Ishikawa (cell line): ENCODE results near the gene TRRAP.

Source experiments
- CEBPB ChIP-seq: IDR thresholded peaks from 2 replicates; pipeline ENCODE4 v1.6.1; 2012
- CREB1 ChIP-seq: IDR thresholded peaks from 2 replicates; pipeline ENCODE4 v1.6.1; 2012; ENCODE audit warnings: low read depth
- EGR1 ChIP-seq: IDR thresholded peaks from 2 replicates; pipeline ENCODE4 v1.6.1; 2012
- EP300 ChIP-seq: IDR thresholded peaks from 2 replicates; pipeline ENCODE4 v1.6.1; 2012; ENCODE audit warnings: borderline replicate concordance
- FOXM1 ChIP-seq: IDR thresholded peaks from 2 replicates; pipeline ENCODE4 v1.6.1; 2012; ENCODE audit warnings: low read depth, borderline replicate concordance
- NFIC ChIP-seq: IDR thresholded peaks from 2 replicates; pipeline ENCODE4 v1.6.1; 2012
- RAD21 ChIP-seq: IDR thresholded peaks from 2 replicates; pipeline ENCODE4 v1.6.1; 2012; ENCODE audit warnings: low read depth
- TAF1 ChIP-seq: IDR thresholded peaks from 2 replicates; pipeline ENCODE4 v1.6.1; 2012; ENCODE audit warnings: low read depth, mild to moderate bottlenecking
- TCF12 ChIP-seq: IDR thresholded peaks from 2 replicates; pipeline ENCODE4 v1.6.1; 2012; ENCODE audit warnings: low read depth
- TEAD4 ChIP-seq: IDR thresholded peaks from 2 replicates; pipeline ENCODE4 v1.6.1; 2012
- USF1 ChIP-seq: IDR thresholded peaks from 2 replicates; pipeline ENCODE4 v1.6.1; 2012
- YY1 ChIP-seq: IDR thresholded peaks from 2 replicates; pipeline ENCODE4 v1.6.1; 2012; ENCODE audit warnings: low read depth
- ZBTB7A ChIP-seq: IDR thresholded peaks from 2 replicates; pipeline ENCODE4 v1.6.1; 2012; ENCODE audit warnings: low read depth
- TF ChIP-seq, protein P1 (sequence below): IDR thresholded peaks from 2 replicates; pipeline ENCODE4 v1.6.1; 2012
- TF ChIP-seq, protein P2 (sequence below): IDR thresholded peaks from 2 replicates; pipeline ENCODE4 v1.6.1; 2012; ENCODE audit warnings: low read depth, mild to moderate bottlenecking

The TRRAP gene

GRCh38 chr7:98933321-98933720 is 55.0 kb downstream of the TRRAP start:
- TF ChIP-seq NFIC (no peak), EGR1 (no peak), CEBPB (no peak), YY1 (no peak), USF1 (no peak), ZBTB7A (no peak), TEAD4 (no peak), FOXM1 (no peak), EP300 (no peak), RAD21 (no peak), TCF12 (no peak), CREB1 (no peak), TAF1 (no peak)
- TF ChIP-seq, protein P1, sequence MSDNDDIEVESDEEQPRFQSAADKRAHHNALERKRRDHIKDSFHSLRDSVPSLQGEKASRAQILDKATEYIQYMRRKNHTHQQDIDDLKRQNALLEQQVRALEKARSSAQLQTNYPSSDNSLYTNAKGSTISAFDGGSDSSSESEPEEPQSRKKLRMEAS = no peak
- TF ChIP-seq, protein P2, sequence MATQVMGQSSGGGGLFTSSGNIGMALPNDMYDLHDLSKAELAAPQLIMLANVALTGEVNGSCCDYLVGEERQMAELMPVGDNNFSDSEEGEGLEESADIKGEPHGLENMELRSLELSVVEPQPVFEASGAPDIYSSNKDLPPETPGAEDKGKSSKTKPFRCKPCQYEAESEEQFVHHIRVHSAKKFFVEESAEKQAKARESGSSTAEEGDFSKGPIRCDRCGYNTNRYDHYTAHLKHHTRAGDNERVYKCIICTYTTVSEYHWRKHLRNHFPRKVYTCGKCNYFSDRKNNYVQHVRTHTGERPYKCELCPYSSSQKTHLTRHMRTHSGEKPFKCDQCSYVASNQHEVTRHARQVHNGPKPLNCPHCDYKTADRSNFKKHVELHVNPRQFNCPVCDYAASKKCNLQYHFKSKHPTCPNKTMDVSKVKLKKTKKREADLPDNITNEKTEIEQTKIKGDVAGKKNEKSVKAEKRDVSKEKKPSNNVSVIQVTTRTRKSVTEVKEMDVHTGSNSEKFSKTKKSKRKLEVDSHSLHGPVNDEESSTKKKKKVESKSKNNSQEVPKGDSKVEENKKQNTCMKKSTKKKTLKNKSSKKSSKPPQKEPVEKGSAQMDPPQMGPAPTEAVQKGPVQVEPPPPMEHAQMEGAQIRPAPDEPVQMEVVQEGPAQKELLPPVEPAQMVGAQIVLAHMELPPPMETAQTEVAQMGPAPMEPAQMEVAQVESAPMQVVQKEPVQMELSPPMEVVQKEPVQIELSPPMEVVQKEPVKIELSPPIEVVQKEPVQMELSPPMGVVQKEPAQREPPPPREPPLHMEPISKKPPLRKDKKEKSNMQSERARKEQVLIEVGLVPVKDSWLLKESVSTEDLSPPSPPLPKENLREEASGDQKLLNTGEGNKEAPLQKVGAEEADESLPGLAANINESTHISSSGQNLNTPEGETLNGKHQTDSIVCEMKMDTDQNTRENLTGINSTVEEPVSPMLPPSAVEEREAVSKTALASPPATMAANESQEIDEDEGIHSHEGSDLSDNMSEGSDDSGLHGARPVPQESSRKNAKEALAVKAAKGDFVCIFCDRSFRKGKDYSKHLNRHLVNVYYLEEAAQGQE = no peak

DNA sequence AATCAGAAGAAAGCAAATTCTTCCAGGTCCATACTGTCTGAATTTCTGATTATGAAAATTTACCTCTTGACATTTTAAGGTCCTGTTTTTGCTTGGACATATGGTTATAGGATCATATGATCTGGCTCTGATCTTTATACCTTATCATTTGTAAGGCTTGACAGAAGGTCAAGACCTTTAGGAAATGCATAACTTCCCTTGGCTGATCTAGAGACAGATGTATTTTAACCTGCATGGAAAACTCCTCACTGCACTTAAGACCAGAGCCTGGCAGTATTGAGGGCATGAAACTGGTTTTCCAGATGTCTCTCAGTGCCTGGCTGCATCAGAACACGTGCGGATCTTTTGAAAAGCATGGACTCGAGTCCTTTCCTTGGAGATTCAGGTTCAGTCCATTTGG is 55.9 kb downstream of the TRRAP start:
- TF ChIP-seq CEBPB = no peak

- no peak for TF ChIP-seq ZBTB7A
- no peak for TF ChIP-seq TCF12
- TF ChIP-seq EGR1 = no peak
- TF ChIP-seq RAD21 = no peak
- no peak for TF ChIP-seq CREB1
- TF ChIP-seq, protein P1 = no peak
- no peak for TF ChIP-seq YY1
- TF ChIP-seq CEBPB = no peak
- no peak for TF ChIP-seq FOXM1
- no peak for TF ChIP-seq EP300
- TF ChIP-seq TEAD4 = no peak
Measured at GRCh38 chr7:98935811-98936210, 57.5 kb downstream of the TRRAP start.

DNA sequence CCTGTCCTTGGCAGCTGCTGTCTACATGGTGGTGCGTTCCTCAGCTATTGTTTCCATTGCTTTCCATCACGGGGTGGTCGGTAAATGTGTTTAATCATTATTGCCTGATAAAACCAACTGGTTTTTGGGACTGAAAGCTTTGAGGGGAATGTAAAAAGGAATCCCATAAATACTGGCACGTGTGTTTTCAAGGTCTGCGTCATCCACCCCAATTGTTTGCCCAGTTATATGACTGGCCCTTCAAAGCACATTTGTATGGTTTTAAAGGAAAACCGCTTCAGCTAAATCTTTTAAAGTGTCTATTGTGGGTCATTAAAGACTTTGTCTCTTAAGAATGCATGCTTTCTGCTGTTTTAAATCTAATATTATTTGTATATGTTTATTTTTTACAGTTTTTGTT is 65.0 kb downstream of the TRRAP start:
- TF ChIP-seq NFIC = no peak
- no peak for TF ChIP-seq TAF1
- no peak for TF ChIP-seq EP300
- TF ChIP-seq CEBPB = no peak
- TF ChIP-seq FOXM1 = no peak
- no peak for TF ChIP-seq USF1
- no peak for TF ChIP-seq CREB1
- TF ChIP-seq ZBTB7A = no peak
- TF ChIP-seq TCF12 = no peak
- no peak for TF ChIP-seq TEAD4
- TF ChIP-seq RAD21 = no peak
- TF ChIP-seq, protein P2 = no peak
- TF ChIP-seq EGR1 = no peak
- TF ChIP-seq YY1 = no peak
- TF ChIP-seq, protein P1 = no peak

- no peak for TF ChIP-seq TCF12
- TF ChIP-seq EP300 = no peak
- no peak for TF ChIP-seq YY1
- TF ChIP-seq, protein P2 = no peak
Measured at GRCh38 chr7:98944386-98944785, 66.1 kb downstream of the TRRAP start.
